Measurements from ENCODE around the gene THSD4.

The THSD4 gene

GRCh38 chr15:71691458-71692417, 576.5 kb downstream of the THSD4 start:
- no peak overlapping the region for H3K27ac ChIP-seq (ENCODE audit: low read depth, low read length)
- H3K4me3 ChIP-seq (ENCODE audit: low read depth, low read length): no peak overlapping the region
- H3K4me1 ChIP-seq (ENCODE audit: control insufficient read depth, insufficient read depth, low read length): no peaks in the 10 kb centered on the region

GRCh38 chr15:71697236-71697635, 582.0 kb downstream of the THSD4 start:
- Histone ChIP-seq H3K4me3 (ENCODE audit: low read depth, low read length) (no peak overlapping the region), H3K4me1 (ENCODE audit: control insufficient read depth, insufficient read depth, low read length) (no peaks in the 10 kb centered on the region), H3K9me3 (ENCODE audit: control insufficient read depth, insufficient read depth, low read depth, low read length) (peaks cover 14% of the 10 kb centered on the region), H3K9ac (ENCODE audit: low read length) (no peak overlapping the region), H3K27me3 (ENCODE audit: control insufficient read depth, insufficient read depth, low read length) (no peaks in the 10 kb centered on the region), H3K36me3 (ENCODE audit: control insufficient read depth, insufficient read depth, low read length) (no peaks in the 10 kb centered on the region), H3K27ac (ENCODE audit: low read depth, low read length) (no peak overlapping the region)

More at GRCh38 chr15:71691458-71692417, 576.5 kb downstream of the THSD4 start:
- no peaks in the 10 kb centered on the region for H3K36me3 ChIP-seq (ENCODE audit: control insufficient read depth, insufficient read depth, low read length)
- H3K9me3 ChIP-seq (ENCODE audit: control insufficient read depth, insufficient read depth, low read depth, low read length): peaks cover 22% of the 10 kb centered on the region
- H3K9ac ChIP-seq (ENCODE audit: low read length): no peak overlapping the region
- H3K27me3 ChIP-seq (ENCODE audit: control insufficient read depth, insufficient read depth, low read length): no peaks in the 10 kb centered on the region

- Histone ChIP-seq H3K27me3 (ENCODE audit: control insufficient read depth, insufficient read depth, low read length) (no peaks in the 10 kb centered on the region), H3K27ac (ENCODE audit: low read depth, low read length) (no peak overlapping the region), H3K4me3 (ENCODE audit: low read depth, low read length) (no peak overlapping the region), H3K9me3 (ENCODE audit: control insufficient read depth, insufficient read depth, low read depth, low read length) (peaks cover 13% of the 10 kb centered on the region), H3K4me1 (ENCODE audit: control insufficient read depth, insufficient read depth, low read length) (no peaks in the 10 kb centered on the region), H3K9ac (ENCODE audit: low read length) (no peak overlapping the region), H3K36me3 (ENCODE audit: control insufficient read depth, insufficient read depth, low read length) (no peaks in the 10 kb centered on the region)
Observed at GRCh38 chr15:71698030-71698429, 582.8 kb downstream of the THSD4 start.

GRCh38 chr15:71698742-71699141, 583.5 kb downstream of the THSD4 start:
- H3K27me3 ChIP-seq (ENCODE audit: control insufficient read depth, insufficient read depth, low read length): no peaks in the 10 kb centered on the region
- H3K9me3 ChIP-seq (ENCODE audit: control insufficient read depth, insufficient read depth, low read depth, low read length): peaks cover 8% of the 10 kb centered on the region
- no peak overlapping the region for H3K4me3 ChIP-seq (ENCODE audit: low read depth, low read length)
- H3K9ac ChIP-seq (ENCODE audit: low read length): no peak overlapping the region
- no peak overlapping the region for H3K27ac ChIP-seq (ENCODE audit: low read depth, low read length)
- H3K4me1 ChIP-seq (ENCODE audit: control insufficient read depth, insufficient read depth, low read length): no peaks in the 10 kb centered on the region
- no peaks in the 10 kb centered on the region for H3K36me3 ChIP-seq (ENCODE audit: control insufficient read depth, insufficient read depth, low read length)

GRCh38 chr15:71699977-71700376, 584.7 kb downstream of the THSD4 start:
- H3K4me3 ChIP-seq (ENCODE audit: low read depth, low read length): no peak overlapping the region
- no peak overlapping the region for H3K27ac ChIP-seq (ENCODE audit: low read depth, low read length)
- H3K36me3 ChIP-seq (ENCODE audit: control insufficient read depth, insufficient read depth, low read length): no peaks in the 10 kb centered on the region
- 0 out of 2 replicates have a peak, but pooled peaks cover 4% of the 10 kb centered on the region for H3K4me1 ChIP-seq (ENCODE audit: control insufficient read depth, insufficient read depth, low read length)
- no peak overlapping the region for H3K9ac ChIP-seq (ENCODE audit: low read length)
- H3K9me3 ChIP-seq (ENCODE audit: control insufficient read depth, insufficient read depth, low read depth, low read length): peaks cover 4% of the 10 kb centered on the region
- no peaks in the 10 kb centered on the region for H3K27me3 ChIP-seq (ENCODE audit: control insufficient read depth, insufficient read depth, low read length)

- Histone ChIP-seq H3K9ac (ENCODE audit: low read length) (no peak overlapping the region), H3K4me1 (ENCODE audit: control insufficient read depth, insufficient read depth, low read length) (0 out of 2 replicates have a peak, but pooled peaks cover 6% of the 10 kb centered on the region), H3K27ac (ENCODE audit: low read depth, low read length) (no peak overlapping the region), H3K36me3 (ENCODE audit: control insufficient read depth, insufficient read depth, low read length) (no peaks in the 10 kb centered on the region), H3K4me3 (ENCODE audit: low read depth, low read length) (no peak overlapping the region), H3K9me3 (ENCODE audit: control insufficient read depth, insufficient read depth, low read depth, low read length) (no peaks in the 10 kb centered on the region), H3K27me3 (ENCODE audit: control insufficient read depth, insufficient read depth, low read length) (no peaks in the 10 kb centered on the region)
Observed at GRCh38 chr15:71701808-71702207, 586.5 kb downstream of the THSD4 start.

GRCh38 chr15:71702496-71702895, 587.2 kb downstream of the THSD4 start:
- H3K27ac ChIP-seq (ENCODE audit: low read depth, low read length): no peak overlapping the region
- H3K36me3 ChIP-seq (ENCODE audit: control insufficient read depth, insufficient read depth, low read length): no peaks in the 10 kb centered on the region
- H3K27me3 ChIP-seq (ENCODE audit: control insufficient read depth, insufficient read depth, low read length): no peaks in the 10 kb centered on the region
- H3K4me1 ChIP-seq (ENCODE audit: control insufficient read depth, insufficient read depth, low read length): 0 out of 2 replicates have a peak, but pooled peaks cover 6% of the 10 kb centered on the region
- H3K9me3 ChIP-seq (ENCODE audit: control insufficient read depth, insufficient read depth, low read depth, low read length): no peaks in the 10 kb centered on the region
- H3K9ac ChIP-seq (ENCODE audit: low read length): no peak overlapping the region
- H3K4me3 ChIP-seq (ENCODE audit: low read depth, low read length): no peak overlapping the region

GRCh38 chr15:71705151-71705550, 589.9 kb downstream of the THSD4 start:
- Histone ChIP-seq H3K4me1 (ENCODE audit: control insufficient read depth, insufficient read depth, low read length) (0 out of 2 replicates have a peak, but pooled peaks cover 6% of the 10 kb centered on the region), H3K27ac (ENCODE audit: low read depth, low read length) (no peak overlapping the region), H3K27me3 (ENCODE audit: control insufficient read depth, insufficient read depth, low read length) (no peaks in the 10 kb centered on the region)

GRCh38 chr15:71706461-71707229, 591.4 kb downstream of the THSD4 start:
- Histone ChIP-seq H3K4me3 (ENCODE audit: low read depth, low read length) (no peak overlapping the region), H3K4me1 (ENCODE audit: control insufficient read depth, insufficient read depth, low read length) (0 out of 2 replicates have a peak, but pooled peaks cover 6% of the 10 kb centered on the region), H3K9me3 (ENCODE audit: control insufficient read depth, insufficient read depth, low read depth, low read length) (no peaks in the 10 kb centered on the region), H3K36me3 (ENCODE audit: control insufficient read depth, insufficient read depth, low read length) (no peaks in the 10 kb centered on the region), H3K9ac (ENCODE audit: low read length) (no peak overlapping the region), H3K27me3 (ENCODE audit: control insufficient read depth, insufficient read depth, low read length) (no peaks in the 10 kb centered on the region), H3K27ac (ENCODE audit: low read depth, low read length) (no peak overlapping the region)

More at GRCh38 chr15:71705151-71705550, 589.9 kb downstream of the THSD4 start:
- no peaks in the 10 kb centered on the region for H3K36me3 ChIP-seq (ENCODE audit: control insufficient read depth, insufficient read depth, low read length)
- H3K4me3 ChIP-seq (ENCODE audit: low read depth, low read length): no peak overlapping the region
- H3K9ac ChIP-seq (ENCODE audit: low read length): no peak overlapping the region
- no peaks in the 10 kb centered on the region for H3K9me3 ChIP-seq (ENCODE audit: control insufficient read depth, insufficient read depth, low read depth, low read length)

GRCh38 chr15:71707230-71708050, 592.2 kb downstream of the THSD4 start:
- 0 out of 2 replicates have a peak, but pooled peaks cover 6% of the 10 kb centered on the region for H3K4me1 ChIP-seq (ENCODE audit: control insufficient read depth, insufficient read depth, low read length)
- H3K4me3 ChIP-seq (ENCODE audit: low read depth, low read length): no peak overlapping the region
- H3K9me3 ChIP-seq (ENCODE audit: control insufficient read depth, insufficient read depth, low read depth, low read length): no peaks in the 10 kb centered on the region
- no peaks in the 10 kb centered on the region for H3K27me3 ChIP-seq (ENCODE audit: control insufficient read depth, insufficient read depth, low read length)
- no peak overlapping the region for H3K9ac ChIP-seq (ENCODE audit: low read length)
- no peak overlapping the region for H3K27ac ChIP-seq (ENCODE audit: low read depth, low read length)
- H3K36me3 ChIP-seq (ENCODE audit: control insufficient read depth, insufficient read depth, low read length): no peaks in the 10 kb centered on the region

Measured in HUES6 (cell line).